H1 (cell line): ENCODE results near the gene HIP1. TPM values are rescaled to one million over a fixed set of nuclear protein-coding genes. Genes with fewer than 3 reads are reported as not detected.

Source experiments
- CTCF ChIA-PET: fragments of 300-600 bp; sonication (Branson Sonifier 250); formaldehyde crosslinking; loops from one replicate; lab custom pipeline; 2021; ENCODE audit not compliant: partially characterized antibody; lab: Charles Lee
- POLR2A ChIA-PET: fragments of 300-600 bp; sonication (Branson Sonifier 250); formaldehyde crosslinking; loops from one replicate; lab custom pipeline; 2021; ENCODE audit warnings: inconsistent platforms; ENCODE audit not compliant: partially characterized antibody; lab: Charles Lee
- DNase-seq, 2 experiments: peaks; one replicate each; pipeline versions ENCODE4 v3.0.0 to v3.0.0-alpha.2; 2010 to 2022; ENCODE audit warnings: low spot score in 2 of 2, low read depth in 1 of 2, mixed read lengths in 1 of 2
- FAIRE-seq: peaks from 2 replicates; lab custom pipeline; 2011; peaks lifted over from hg19 to GRCh38; lab: Jason Lieb, UNC
- H2AFZ ChIP-seq: 2 replicates; pipeline ENCODE4 v1.8.1; 2012; ENCODE audit warnings: low read length, inconsistent platforms
- H2AK5ac ChIP-seq: 2 replicates; pipeline ENCODE4 v1.6.1; 2013; ENCODE audit warnings: low read depth, low read length
- H2BK120ac ChIP-seq: replicated peaks from 2 replicates; pipeline ENCODE3; 2013; ENCODE audit warnings: low read depth, low read length, inconsistent platforms
- H2BK12ac ChIP-seq: 2 replicates; pipeline ENCODE4 v1.6.1; 2013; ENCODE audit warnings: low read depth, low read length
- H2BK15ac ChIP-seq: 2 replicates; pipeline ENCODE4 v1.6.1; 2013; ENCODE audit warnings: low read length
- H2BK20ac ChIP-seq: 2 replicates; pipeline ENCODE4 v1.6.1; 2013; ENCODE audit warnings: low read length
- H2BK5ac ChIP-seq: 2 replicates; pipeline ENCODE4 v1.6.1; 2013; ENCODE audit warnings: low read depth, low read length
- H3K14ac ChIP-seq: 2 replicates; pipeline ENCODE4 v1.6.1; 2013; ENCODE audit warnings: inconsistent platforms; ENCODE audit not compliant: insufficient read length
- H3K18ac ChIP-seq: 2 replicates; pipeline ENCODE4 v1.6.1; 2013; ENCODE audit warnings: low read length; ENCODE audit errors: extremely low read depth
- H3K23ac ChIP-seq: 2 replicates; pipeline ENCODE4 v1.6.1; 2013; ENCODE audit warnings: inconsistent platforms; ENCODE audit not compliant: insufficient read length
- H3K23me2 ChIP-seq: 2 replicates; pipeline ENCODE4 v1.6.1; 2013; ENCODE audit warnings: low read depth, low read length
- H3K27ac ChIP-seq: 2 replicates; pipeline ENCODE4 v1.6.1; 2011; ENCODE audit warnings: low read depth, low read length, inconsistent platforms
- H3K27me3 ChIP-seq, 4 experiments: replicated peaks in 1 of 4; 1 replicate in 1 of 4; 2 replicates in 3 of 4; pipeline versions ENCODE4 v1.6.1 to v1.8.1; 2011 to 2013; ENCODE audit warnings: low read length in 3 of 4, mild to moderate bottlenecking in 3 of 4, inconsistent platforms in 2 of 4, mixed read lengths in 2 of 4, moderate library complexity in 1 of 4; ENCODE audit not compliant: control insufficient read depth in 3 of 4, insufficient read depth in 3 of 4; ENCODE audit errors: extremely low read depth in 1 of 4
- H3K36me3 ChIP-seq, 4 experiments: 2 replicates each; pipeline versions ENCODE4 v1.6.1 to v1.8.1; 2011 to 2013; ENCODE audit warnings: mild to moderate bottlenecking in 4 of 4, low read length in 3 of 4, moderate library complexity in 2 of 4, control low read depth in 1 of 4, inconsistent platforms in 1 of 4; ENCODE audit not compliant: insufficient read depth in 4 of 4, control insufficient read depth in 2 of 4
- H3K4ac ChIP-seq: replicated peaks from 2 replicates; pipeline ENCODE3; 2013; ENCODE audit warnings: low read length, low read depth, mixed read lengths, inconsistent platforms; ENCODE audit not compliant: insufficient read length
- H3K4me1 ChIP-seq, 4 experiments: replicated peaks in 1 of 4; 1 replicate in 1 of 4; 2 replicates in 3 of 4; pipeline versions ENCODE4 v1.6.1 to v1.8.1; 2011 to 2013; ENCODE audit warnings: low read length in 3 of 4, inconsistent platforms in 2 of 4, mixed read lengths in 1 of 4; ENCODE audit not compliant: insufficient read depth in 4 of 4, control insufficient read depth in 3 of 4
- H3K4me2 ChIP-seq, 2 experiments: 2 replicates each; pipeline versions ENCODE4 v1.6.1 to v1.8.1; 2011 to 2013; ENCODE audit warnings: low read depth in 2 of 2, low read length in 2 of 2, control low read depth in 1 of 2, inconsistent platforms in 1 of 2, mild to moderate bottlenecking in 1 of 2; ENCODE audit not compliant: insufficient read depth in 1 of 2
- H3K4me3 ChIP-seq, 4 experiments: fragments of 200-600, 300-600 bp in 1 of 4; sonication (generic), shearing (Covaris generic), sonication (Bioruptor Twin) in 1 of 4; 2 replicates each; pipeline versions ENCODE4 v1.5.1 to v1.8.1; 2011 to 2016; ENCODE audit warnings: low read length in 4 of 4, low read depth in 3 of 4, control low read depth in 2 of 4, inconsistent platforms in 2 of 4, mild to moderate bottlenecking in 2 of 4, mixed read lengths in 1 of 4, moderate library complexity in 1 of 4; ENCODE audit not compliant: insufficient read depth in 2 of 4; ENCODE audit errors: extremely low read depth in 1 of 4
- H3K56ac ChIP-seq: replicated peaks from 2 replicates; pipeline ENCODE3; 2013; ENCODE audit warnings: low read depth, mild to moderate bottlenecking, mixed read lengths, low read length, inconsistent platforms; ENCODE audit not compliant: insufficient read length
- H3K79me1 ChIP-seq: 2 replicates; pipeline ENCODE4 v1.6.1; 2013; ENCODE audit warnings: low read depth, low read length, control low read depth
- H3K79me2 ChIP-seq, 2 experiments: 2 replicates each; pipeline versions ENCODE4 v1.6.1 to v1.8.1; 2012 to 2013; ENCODE audit warnings: low read length in 2 of 2, mild to moderate bottlenecking in 2 of 2, inconsistent platforms in 1 of 2; ENCODE audit not compliant: insufficient read depth in 2 of 2, control insufficient read depth in 1 of 2
- H3K9ac ChIP-seq, 4 experiments: replicated peaks in 1 of 4; 1 replicate in 1 of 4; 2 replicates in 3 of 4; pipeline versions ENCODE4 v1.6.1 to v1.8.1; 2011 to 2013; ENCODE audit warnings: low read depth in 3 of 4, low read length in 3 of 4, control low read depth in 2 of 4, mild to moderate bottlenecking in 2 of 4, moderate library complexity in 2 of 4, inconsistent platforms in 1 of 4; ENCODE audit errors: extremely low read depth in 1 of 4
- H3K9me3 ChIP-seq, 2 experiments: 2 replicates each; pipeline versions ENCODE4 v1.6.1 to v1.8.1; 2012 to 2013; ENCODE audit warnings: mild to moderate bottlenecking in 2 of 2, moderate library complexity in 2 of 2, control low read depth in 1 of 2, inconsistent platforms in 1 of 2, low read depth in 1 of 2, low read length in 1 of 2, mixed read lengths in 1 of 2; ENCODE audit not compliant: insufficient read depth in 2 of 2
- H4K20me1 ChIP-seq, 2 experiments: replicated peaks in 1 of 2; 2 replicates each; pipeline versions ENCODE3 to v1.8.1; 2011 to 2013; ENCODE audit warnings: inconsistent platforms in 2 of 2, low read length in 2 of 2, mild to moderate bottlenecking in 1 of 2; ENCODE audit not compliant: insufficient read depth in 2 of 2, control insufficient read depth in 1 of 2
- H4K5ac ChIP-seq: 2 replicates; pipeline ENCODE4 v1.6.1; 2013; ENCODE audit warnings: low read length, low read depth, mixed read lengths, inconsistent platforms; ENCODE audit not compliant: insufficient read length
- H4K8ac ChIP-seq: 2 replicates; pipeline ENCODE4 v1.8.0; 2013; ENCODE audit warnings: mild to moderate bottlenecking, moderate library complexity, low read length, inconsistent platforms; ENCODE audit not compliant: insufficient read depth; ENCODE audit errors: extremely low read depth
- H4K91ac ChIP-seq: replicated peaks from 2 replicates; pipeline ENCODE3; 2013; ENCODE audit warnings: low read length, mixed read lengths, inconsistent platforms; ENCODE audit not compliant: insufficient read length
- ASH2L ChIP-seq: fragments of 200-600, 300-600 bp; sonication (generic); IDR thresholded peaks from one replicate; pipeline ENCODE4 v1.7.1; 2017; ENCODE audit warnings: low read length
- ATF2 ChIP-seq: IDR thresholded peaks from 2 replicates; pipeline ENCODE4 v1.6.1; 2012; ENCODE audit warnings: low read length, inconsistent platforms
- ATF3 ChIP-seq: IDR thresholded peaks from 2 replicates; pipeline ENCODE4 v1.6.1; 2011; ENCODE audit warnings: low read depth, mild to moderate bottlenecking, low read length; ENCODE audit not compliant: insufficient read depth
- BACH1 ChIP-seq: IDR thresholded peaks from 2 replicates; pipeline ENCODE4 v1.6.1; 2012; ENCODE audit warnings: low read length, improper control_type of control experiment
- BRCA1 ChIP-seq: IDR thresholded peaks from 2 replicates; pipeline ENCODE4 v1.6.1; 2012; ENCODE audit warnings: low read depth, low read length, improper control_type of control experiment
- EZH2 ChIP-seq: fragments of 200-600 bp; sonication (generic); IDR thresholded peaks from 2 replicates; pipeline ENCODE4 v1.7.1; 2012; ENCODE audit warnings: low read depth, mild to moderate bottlenecking, moderate library complexity, low read length, inconsistent platforms; ENCODE audit not compliant: severe bottlenecking
- GTF2F1 ChIP-seq: IDR thresholded peaks from 2 replicates; pipeline ENCODE4 v1.6.1; 2012; ENCODE audit warnings: low read depth, low read length, improper control_type of control experiment, borderline replicate concordance
- KDM4A ChIP-seq: IDR thresholded peaks from one replicate; pipeline ENCODE4 v1.7.1; 2012; ENCODE audit warnings: low read depth, mild to moderate bottlenecking, moderate library complexity, low read length, inconsistent platforms; ENCODE audit not compliant: severe bottlenecking
- SAP30 ChIP-seq: fragments of 300-600 bp; sonication (generic); IDR thresholded peaks from 2 replicates; pipeline ENCODE4 v1.7.1; 2012; ENCODE audit warnings: low read length, moderate library complexity, mild to moderate bottlenecking, inconsistent platforms; ENCODE audit not compliant: insufficient read depth, insufficient replicate concordance
- SIRT6 ChIP-seq: IDR thresholded peaks from one replicate; pipeline ENCODE4 v1.7.1; 2012; ENCODE audit warnings: low read length, inconsistent platforms
- SP1 ChIP-seq: IDR thresholded peaks from 2 replicates; pipeline ENCODE4 v1.6.1; 2011; ENCODE audit warnings: low read depth, low read length
- SP4 ChIP-seq: IDR thresholded peaks from 2 replicates; pipeline ENCODE4 v1.6.1; 2012; ENCODE audit warnings: low read length, inconsistent platforms
- WGBS, 2 experiments: shearing (Covaris generic) in 1 of 2; methylation state at CpG; one replicate each; pipeline versions ENCODE4 v1.1.6 to v1.1.7; 2013 to 2015; ENCODE audit warnings: low lambda C conversion rate in 2 of 2, mixed read lengths in 2 of 2, inconsistent platforms in 1 of 2, low coverage in 1 of 2, missing lambda C conversion rate in 1 of 2; ENCODE audit not compliant: insufficient replicate concordance in 2 of 2, insufficient coverage in 1 of 2, insufficient read length in 1 of 2; ENCODE audit errors: extremely low coverage in 1 of 2, missing lambda C conversion rate in 1 of 2; 5-methylcytosine and 5-hydroxymethylcytosine counted together
- polyA plus RNA-seq, 7 experiments: library from polyadenylated mRNA; depleted of rRNA in 3 of 7; stranded (reverse) in 5 of 7; unstranded in 2 of 7; fragments of >200 nt in 5 of 7; fragments of 200-250 nt in 2 of 7; gene quantifications; 1 replicate in 5 of 7; 2 replicates in 1 of 7; 4 replicates in 1 of 7; pipeline versions ENCODE4 v1.2.1 to v1.2.3, GENCODE V29; 2011 to 2013; ENCODE audit warnings: missing spikeins in 2 of 7, mixed read lengths in 2 of 7
- total RNA-seq: library from RNA; stranded (reverse); fragmentation: NEBNext Ultra II Directional; extraction: Animal tissue kit (Norgen Biotek cat#: 25700); gene quantifications from 2 replicates; pipeline ENCODE4 v1.2.1, GENCODE V29; 2021

The HIP1 gene
- total and polyA plus RNA-seq, 2 of the 8 experiments (the other 6 are each of a cell fraction or from before 2014, with no cell fraction given) = 51.8 to 108 TPM

- Histone ChIP-seq H3K4me3 (no peak overlapping the region), H4K20me1 (no peaks in the 10 kb centered on the region), H3K18ac (no peak overlapping the region), H2AK5ac (no peak overlapping the region), H3K79me1 (no peaks in the 10 kb centered on the region), H4K8ac (no peak overlapping the region), H3K36me3 (no peaks in the 10 kb centered on the region), H3K56ac (no peak overlapping the region), H2BK5ac (no peak overlapping the region), H3K79me2 (no peaks in the 10 kb centered on the region), H2BK12ac (no peak overlapping the region), H2BK15ac (no peak overlapping the region), H4K5ac (no peak overlapping the region), H2BK120ac (no peak overlapping the region), H3K23ac (no peak overlapping the region), H3K4me1 (no peaks in the 10 kb centered on the region), H2AFZ (no peak overlapping the region), H3K4ac (no peak overlapping the region), H3K27me3 (no peaks in the 10 kb centered on the region), H2BK20ac (no peak overlapping the region), H3K9ac (no peak overlapping the region), H3K23me2 (no peaks in the 10 kb centered on the region), H3K4me2 (no peak overlapping the region), H4K91ac (no peak overlapping the region), H3K9me3 (no peaks in the 10 kb centered on the region), H3K27ac (no peak overlapping the region), H3K14ac (no peak overlapping the region)
- WGBS, 2 experiments = 89% methylated on average over 10 of the region's 10 CpGs; no CpG with 5 or more reads in 1 of the 2 experiments
- ChIA-PET POLR2A (no interaction called here), CTCF (interaction anchor here (0.8 to 1.4 kb wide), 3 partner anchors 10 to 44 kb away, joined by 3 to 5 read pairs (median 3); no protein-coding TSS in a partner anchor)
- DNase-seq (no peak), FAIRE-seq (no peak)
- TF ChIP-seq SP1 = no peak
- TF ChIP-seq ATF2 = no peak
- TF ChIP-seq ATF3 = no peak
- no peak for TF ChIP-seq GTF2F1
- no peak for TF ChIP-seq SP4
- TF ChIP-seq KDM4A = no peak
- no peak for TF ChIP-seq BACH1
- TF ChIP-seq SIRT6 = no peak
- TF ChIP-seq EZH2 = no peak
- no peak for TF ChIP-seq SAP30
- no peak for TF ChIP-seq BRCA1
- no peak for TF ChIP-seq ASH2L
Observed at GRCh38 chr7:75718390-75719031, 20.2 kb downstream of the HIP1 start.
